Left ventricle myocardium inferior (tissue), 1 donor: ENCODE results near the gene TBXAS1. TPM values are rescaled to one million over a fixed set of nuclear protein-coding genes. Genes with fewer than 3 reads are reported as not detected.

Experiments used
- DNase-seq: peaks from one replicate; pipeline ENCODE4 v3.0.0-alpha.2; 2020
- H3K27ac ChIP-seq: fragments of 200-600 bp; replicated peaks from 2 replicates; pipeline ENCODE4 v1.8.0; 2021
- H3K27me3 ChIP-seq: fragments of 200-600 bp; 2 replicates; pipeline ENCODE4 v1.8.0; 2021; ENCODE audit warnings: low read depth
- H3K36me3 ChIP-seq: fragments of 200-600 bp; 2 replicates; pipeline ENCODE4 v1.8.0; 2021
- H3K4me1 ChIP-seq: fragments of 200-600 bp; 2 replicates; pipeline ENCODE4 v1.8.0; 2021
- H3K4me3 ChIP-seq: fragments of 200-600 bp; 2 replicates; pipeline ENCODE4 v1.8.0; 2021; ENCODE audit warnings: mild to moderate bottlenecking, moderate library complexity
- H3K9me3 ChIP-seq: fragments of 200-600 bp; replicated peaks from 2 replicates; pipeline ENCODE4 v1.8.0; 2021
- CTCF ChIP-seq: fragments of 200-600 bp; IDR thresholded peaks from 2 replicates; pipeline ENCODE4 v1.8.0; 2021; ENCODE audit warnings: antibody characterized with exemption, mild to moderate bottlenecking, borderline replicate concordance
- intact Hi-C: fragments of 100-400 bp; cut with micrococcal nuclease; formaldehyde crosslinking; loops from one replicate; pipeline ENCODE4 v1.11.0; 2022
- total RNA-seq: library from RNA; stranded (reverse); fragmentation: NEBNext Ultra II Directional; extraction: Animal tissue kit (Norgen Biotek cat#: 25700); gene quantifications from one replicate; pipeline ENCODE4 v1.2.1, GENCODE V29; 2021
- donor health status: DM: no; HTN: yes; CAD: no; lungs with severe emphysema.

The TBXAS1 gene
- total RNA-seq, 1 donor from 2014 or later: 3.9 TPM

DNA sequence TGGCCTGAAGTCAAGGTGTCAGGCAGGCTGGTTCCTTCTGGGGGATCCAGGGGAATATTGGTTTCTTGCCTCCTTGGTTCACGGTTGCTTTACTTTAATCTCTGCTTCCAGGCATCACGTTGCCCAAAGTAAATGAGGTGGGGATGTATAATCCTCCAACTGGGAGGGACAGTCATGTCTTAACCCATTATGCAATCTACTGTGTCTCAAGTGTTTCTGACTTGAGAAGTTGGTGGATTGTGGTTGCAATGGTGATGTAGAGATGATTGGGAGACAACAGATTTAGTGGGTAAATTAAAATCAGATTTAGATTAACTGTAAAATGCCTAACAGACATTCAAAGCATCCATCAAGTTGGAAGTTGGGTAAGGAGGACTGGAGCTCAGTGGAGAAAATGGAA lies 32.7 kb downstream of the TBXAS1 start:
- TF ChIP-seq CTCF: no peak
- Histone ChIP-seq H3K9me3 (peaks cover 9% of the 10 kb centered on the region), H3K27me3 (peaks cover 5% of the 10 kb centered on the region), H3K4me1 (no peaks in the 10 kb centered on the region), H3K4me3 (no peak overlapping the region), H3K36me3 (no peaks in the 10 kb centered on the region), H3K27ac (no peak overlapping the region)
- intact Hi-C loops: no loop called here
- no peak for DNase-seq

- intact Hi-C loops: no loop called here
- Histone ChIP-seq H3K36me3 (no peaks in the 10 kb centered on the region), H3K27me3 (peaks cover 5% of the 10 kb centered on the region), H3K9me3 (peaks cover 9% of the 10 kb centered on the region), H3K4me3 (no peak overlapping the region), H3K27ac (no peak overlapping the region), H3K4me1 (peaks cover 5% of the 10 kb centered on the region)
- TF ChIP-seq CTCF: no peak
- DNase-seq: no peak
Measured at GRCh38 chr7:139866047-139866837, 37.2 kb downstream of the TBXAS1 start.

- H3K36me3 ChIP-seq: no peaks in the 10 kb centered on the region
- H3K27ac ChIP-seq: no peak overlapping the region
- peaks cover 11% of the 10 kb centered on the region for H3K4me1 ChIP-seq
- no peak for DNase-seq
- H3K9me3 ChIP-seq: peaks cover 9% of the 10 kb centered on the region
- intact Hi-C loops: no loop called here
- no peak overlapping the region for H3K4me3 ChIP-seq
- no peak for TF ChIP-seq CTCF
- peaks cover 5% of the 10 kb centered on the region for H3K27me3 ChIP-seq
Measured at GRCh38 chr7:139867847-139868246, 38.8 kb downstream of the TBXAS1 start.

DNA sequence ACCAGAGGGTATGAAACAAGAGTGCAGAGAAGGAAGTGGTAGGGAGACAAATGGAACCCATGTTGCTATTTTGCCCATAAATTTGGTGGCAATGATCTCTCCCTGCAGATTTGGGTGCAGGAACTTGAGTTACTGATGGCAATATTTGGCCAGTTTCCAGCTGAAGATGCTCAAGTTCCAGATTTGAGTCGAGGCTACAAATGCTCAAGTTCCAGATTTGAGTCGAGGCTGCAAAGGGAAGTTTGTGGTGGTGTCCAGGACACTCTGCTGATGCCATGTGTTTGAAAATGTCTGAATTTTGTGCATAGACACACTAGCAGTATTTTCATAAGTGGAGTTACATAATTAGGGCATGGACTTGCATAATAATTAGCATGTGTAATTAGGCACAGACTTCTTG lies 40.8 kb downstream of the TBXAS1 start:
- peaks cover 26% of the 10 kb centered on the region for H3K4me1 ChIP-seq
- no peaks in the 10 kb centered on the region for H3K36me3 ChIP-seq
- H3K27me3 ChIP-seq: peaks cover 2% of the 10 kb centered on the region
- H3K9me3 ChIP-seq: no peaks in the 10 kb centered on the region
- H3K4me3 ChIP-seq: no peak overlapping the region
- TF ChIP-seq CTCF: no peak
- intact Hi-C loops: no loop called here
- no peak overlapping the region for H3K27ac ChIP-seq
- DNase-seq: no peak

DNA sequence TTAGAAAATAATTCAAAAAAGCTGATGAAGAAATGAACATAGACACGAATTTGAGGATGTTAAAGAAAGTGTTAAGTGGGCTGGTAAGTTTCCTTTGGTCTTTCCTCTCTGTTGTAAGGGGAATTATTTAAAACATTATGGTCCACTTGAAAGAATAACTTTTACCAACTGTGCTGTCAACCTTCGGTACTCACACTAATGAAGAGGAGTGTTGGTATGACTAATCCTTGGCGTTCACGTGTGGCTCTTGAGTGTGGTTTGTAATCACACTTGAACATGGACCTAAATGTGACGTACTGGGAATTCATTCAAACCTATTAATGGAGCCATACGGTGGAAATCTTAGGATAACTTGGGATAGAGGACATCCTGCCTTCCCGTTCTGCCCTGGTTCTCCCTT lies 41.3 kb downstream of the TBXAS1 start:
- no peaks in the 10 kb centered on the region for H3K27me3 ChIP-seq

More for the DNA sequence above, 41.3 kb downstream of the TBXAS1 start:
- no peak for TF ChIP-seq CTCF
- no peak overlapping the region for H3K4me3 ChIP-seq
- no peaks in the 10 kb centered on the region for H3K36me3 ChIP-seq
- DNase-seq: no peak
- H3K9me3 ChIP-seq: no peaks in the 10 kb centered on the region
- peaks cover 29% of the 10 kb centered on the region for H3K4me1 ChIP-seq
- H3K27ac ChIP-seq: no peak overlapping the region
- intact Hi-C loops: no loop called here
